ENCODE results near the gene LAX1.

Gene LAX1

GRCh38 chr1:203823306-203823705, 58.3 kb downstream of the LAX1 start:
- H3K27ac ChIP-seq, result no peak overlapping the region

More at GRCh38 chr1:203823306-203823705, 58.3 kb downstream of the LAX1 start:
- no peak for TF ChIP-seq CTCF (conservative IDR thresholded peaks at IDR 0.05)
- TF ChIP-seq ZFX (IDR thresholded peaks at IDR 0.05), result no peak

Measured in C4-2B (cell line).